ENCODE measurements around the gene GPM6B. TPM values are rescaled to one million over a fixed set of nuclear protein-coding genes. Genes with fewer than 3 reads are reported as not detected.

Gene GPM6B
- total and polyA plus RNA-seq, 2 of the 4 experiments (the other 2 are of a cell fraction) = 4.2 to 5.9 TPM

- H4K8ac ChIP-seq (ENCODE audit: low read depth in 2 of 2, low read length in 2 of 2) = no peak overlapping the region
- CTCF ChIA-PET = interaction anchor here (1.0 kb wide), 1 partner anchor 14 kb away, joined by 3 read pairs; no protein-coding TSS in a partner anchor
- intact Hi-C loops (cut with micrococcal nuclease) (loop anchor here (2.0 kb wide), 1 partner anchor 257 kb away; no protein-coding TSS in a partner anchor), in situ Hi-C loops (cut with MboI; ENCODE audit: low sequenced_read_pairs) (no loop called here), dilution Hi-C loops (cut with HindIII; ENCODE audit: low sequenced_read_pairs, unreplicated experiment) (no loop called here)
- no peak overlapping the region for H3K4me2 ChIP-seq (ENCODE audit: low read depth, low read length)
- TF ChIP-seq CEBPB (IDR thresholded peaks at IDR 0.05; ENCODE audit: low read depth, low read length) = no peak
- no peak for TF ChIP-seq USF2 (IDR thresholded peaks at IDR 0.05; ENCODE audit: low read depth, low read length)
- no peak for TF ChIP-seq FOS (IDR thresholded peaks at IDR 0.05; ENCODE audit: low read depth, low read length)
- TF ChIP-seq RCOR1 (IDR thresholded peaks at IDR 0.05; ENCODE audit: insufficient replicate concordance, low read length) = no peak
- no peak for TF ChIP-seq SMC3 (IDR thresholded peaks at IDR 0.05; ENCODE audit: low read depth, low read length)
- TF ChIP-seq BHLHE40 (IDR thresholded peaks at IDR 0.05; ENCODE audit: low read depth, low read length) = no peak
- TF ChIP-seq CHD1 (IDR thresholded peaks at IDR 0.05; ENCODE audit: low read depth, low read length) = no peak
- TF ChIP-seq MAFK (IDR thresholded peaks at IDR 0.05; ENCODE audit: low read depth, low read length) = no peak
- no peak for TF ChIP-seq POLR2A (IDR thresholded peaks at IDR 0.05; ENCODE audit: low read depth, low read length)
- no peak for TF ChIP-seq ELK1 (IDR thresholded peaks at IDR 0.05; ENCODE audit: borderline replicate concordance, low read depth, low read length)
- no peak for TF ChIP-seq CTCF (conservative IDR thresholded peaks at IDR 0.05; ENCODE audit: low read depth, low read length)
- TF ChIP-seq NFE2L2 (IDR thresholded peaks at IDR 0.05; ENCODE audit: low read depth, low read length) = no peak
- no peak for TF ChIP-seq RAD21 (IDR thresholded peaks at IDR 0.05; ENCODE audit: low read length)
- no peak for TF ChIP-seq MXI1 (IDR thresholded peaks at IDR 0.05; ENCODE audit: borderline replicate concordance, low read depth, low read length)
- TF ChIP-seq RFX5 (IDR thresholded peaks at IDR 0.05; ENCODE audit: low read depth, low read length) = no peak
- TF ChIP-seq MAZ (IDR thresholded peaks at IDR 0.05; ENCODE audit: borderline replicate concordance, low read depth, low read length) = no peak
- H4K5ac ChIP-seq (ENCODE audit: low read depth, low read length) = no peak overlapping the region
- no peak overlapping the region for H2AK5ac ChIP-seq (ENCODE audit: low read depth, low read length)
- no peak overlapping the region for H2BK15ac ChIP-seq (ENCODE audit: low read depth, low read length)
- H3K14ac ChIP-seq (replicated peaks; ENCODE audit: low read depth, low read length) = no peak overlapping the region
- BruUV-seq (replicated peaks) = no TSS peak
- no peak overlapping the region for H2AFZ ChIP-seq (replicated peaks; ENCODE audit: low read length, poor library complexity)
- H3K4me3 ChIP-seq (ENCODE audit: insufficient read depth, low read depth, low read length) = no peak overlapping the region
- no peak overlapping the region for H3K56ac ChIP-seq (ENCODE audit: extremely low read depth, insufficient read depth, low read length)
- no peak overlapping the region for H3K27ac ChIP-seq (ENCODE audit: insufficient read depth, low read length)
- H3K27me3 ChIP-seq (ENCODE audit: control insufficient read depth, insufficient read depth, low read length) = peaks cover 2% of the 10 kb centered on the region; the same call in 1 of the 2 replicates
- no peaks in the 10 kb centered on the region for H3K79me1 ChIP-seq (ENCODE audit: low read depth in 1 of 2, low read length in 2 of 2)
- H4K20me1 ChIP-seq (ENCODE audit: insufficient read depth, low read length) = no peaks in the 10 kb centered on the region
- H2BK20ac ChIP-seq (ENCODE audit: low read depth, low read length) = no peak overlapping the region
- H3K9me1 ChIP-seq (ENCODE audit: insufficient read depth, low read length) = no peaks in the 10 kb centered on the region; the same call in 1 of the 2 replicates
- no peak overlapping the region for H3K9ac ChIP-seq (ENCODE audit: low read depth, low read length)
- H3K4ac ChIP-seq (ENCODE audit: low read depth, low read length) = no peak overlapping the region
- H3K18ac ChIP-seq (ENCODE audit: low read depth, low read length) = no peak overlapping the region
- ATAC-seq (ENCODE audit: low read depth) (no peak), DNase-seq (no peak)
- H3K4me1 ChIP-seq (ENCODE audit: control insufficient read depth, insufficient read depth, low read length) = no peaks in the 10 kb centered on the region; the same call in 1 of the 2 replicates
- no peak overlapping the region for H3K23ac ChIP-seq (ENCODE audit: low read depth, low read length)
- H3K36me3 ChIP-seq (ENCODE audit: control insufficient read depth, insufficient read depth, low read length) = peaks cover 4% of the 10 kb centered on the region
- no peak overlapping the region for H2BK5ac ChIP-seq (ENCODE audit: low read depth, low read length, poor library complexity, severe bottlenecking)
- H3K9me3 ChIP-seq (ENCODE audit: control insufficient read depth, insufficient read depth, low read length) = no peaks in the 10 kb centered on the region
- H2AK9ac ChIP-seq (replicated peaks; ENCODE audit: low read depth, low read length, poor library complexity) = no peak overlapping the region
- no peak overlapping the region for H4K91ac ChIP-seq (ENCODE audit: insufficient read depth, low read depth, low read length)
- WGBS, 2 experiments (ENCODE audit: extremely low coverage in 2 of 2, insufficient read length in 1 of 2) = no CpG with 5 or more reads among the region's 3 CpGs
- no peak overlapping the region for H2BK120ac ChIP-seq (ENCODE audit: low read depth, low read length)
- POLR2A ChIA-PET (ENCODE audit: unreplicated experiment) = no interaction called here
Measured at GRCh38 chrX:13775837-13776236, 41.1 kb downstream of the GPM6B start.

Data from IMR-90 (cell line).